Adrenal gland (tissue), 5 donors: ENCODE results near the gene ANXA4.

Experiments used
- POLR2A ChIP-seq, 2 donors: fragments of 450-650 bp; IDR thresholded peaks; one replicate each; pipeline ENCODE4 v1.6.1; 2017; ENCODE audit warnings: antibody characterized with exemption in 2 of 2, mild to moderate bottlenecking in 2 of 2, moderate library complexity in 1 of 2
- TF ChIP-seq, protein P1 (sequence below), 6 experiments: fragments of 450-650 bp in 4 of 6; fragments of 200-600 bp in 2 of 6; sonication (generic) in 1 of 6; IDR thresholded peaks; 1 replicate in 5 of 6; 2 replicates in 1 of 6; pipeline versions ENCODE4 v1.5.1 to v1.8.0; 2016 to 2021; ENCODE audit warnings: antibody characterized with exemption in 6 of 6, mild to moderate bottlenecking in 2 of 6, moderate library complexity in 1 of 6
- donor health status: DM: no; HTN: no; CAD: no.

- TF ChIP-seq, protein P1, sequence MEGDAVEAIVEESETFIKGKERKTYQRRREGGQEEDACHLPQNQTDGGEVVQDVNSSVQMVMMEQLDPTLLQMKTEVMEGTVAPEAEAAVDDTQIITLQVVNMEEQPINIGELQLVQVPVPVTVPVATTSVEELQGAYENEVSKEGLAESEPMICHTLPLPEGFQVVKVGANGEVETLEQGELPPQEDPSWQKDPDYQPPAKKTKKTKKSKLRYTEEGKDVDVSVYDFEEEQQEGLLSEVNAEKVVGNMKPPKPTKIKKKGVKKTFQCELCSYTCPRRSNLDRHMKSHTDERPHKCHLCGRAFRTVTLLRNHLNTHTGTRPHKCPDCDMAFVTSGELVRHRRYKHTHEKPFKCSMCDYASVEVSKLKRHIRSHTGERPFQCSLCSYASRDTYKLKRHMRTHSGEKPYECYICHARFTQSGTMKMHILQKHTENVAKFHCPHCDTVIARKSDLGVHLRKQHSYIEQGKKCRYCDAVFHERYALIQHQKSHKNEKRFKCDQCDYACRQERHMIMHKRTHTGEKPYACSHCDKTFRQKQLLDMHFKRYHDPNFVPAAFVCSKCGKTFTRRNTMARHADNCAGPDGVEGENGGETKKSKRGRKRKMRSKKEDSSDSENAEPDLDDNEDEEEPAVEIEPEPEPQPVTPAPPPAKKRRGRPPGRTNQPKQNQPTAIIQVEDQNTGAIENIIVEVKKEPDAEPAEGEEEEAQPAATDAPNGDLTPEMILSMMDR (IDR thresholded peaks at IDR 0.05): no peak
- TF ChIP-seq POLR2A (IDR thresholded peaks at IDR 0.05): no peak
These were observed 26.3 kb downstream of the ANXA4 start for GRCh38 chr2:69768235-69768634.
